BE2C (cell line): ENCODE data around the gene PARD3B.

ENCODE experiments used
- DNase-seq: peaks from one replicate; pipeline ENCODE4 v3.0.0-alpha.2; 2020
- H3K27me3 ChIP-seq: fragments of 250-450 bp; sonication (Bioruptor Pico); 2 replicates; pipeline ENCODE4 v1.5.1; 2020; ENCODE audit warnings: mild to moderate bottlenecking
- H3K36me3 ChIP-seq: fragments of 250-450 bp; sonication (Bioruptor Pico); 2 replicates; pipeline ENCODE4 v1.5.1; 2020; ENCODE audit warnings: mild to moderate bottlenecking
- H3K4me1 ChIP-seq: fragments of 250-450 bp; sonication (Bioruptor Pico); 2 replicates; pipeline ENCODE4 v1.5.1; 2020
- H3K4me3 ChIP-seq: 2 replicates; pipeline ENCODE4 v1.5.1; 2011; ENCODE audit warnings: low read depth, low read length
- H3K9me3 ChIP-seq: fragments of 250-450 bp; sonication (Bioruptor Pico); 2 replicates; pipeline ENCODE4 v1.5.1; 2020
- CTCF ChIP-seq: IDR thresholded peaks from 2 replicates; pipeline ENCODE4 v1.5.1; 2012; ENCODE audit warnings: mild to moderate bottlenecking, low read depth, low read length

The PARD3B gene

GRCh38 chr2:204790076-204790475 is 244.8 kb downstream of the PARD3B start:
- Histone ChIP-seq H3K4me3 (no peak overlapping the region), H3K4me1 (no peaks in the 10 kb centered on the region), H3K36me3 (no peaks in the 10 kb centered on the region), H3K27me3 (no peaks in the 10 kb centered on the region), H3K9me3 (no peaks in the 10 kb centered on the region)
- TF ChIP-seq CTCF: no peak
- no peak for DNase-seq

DNA sequence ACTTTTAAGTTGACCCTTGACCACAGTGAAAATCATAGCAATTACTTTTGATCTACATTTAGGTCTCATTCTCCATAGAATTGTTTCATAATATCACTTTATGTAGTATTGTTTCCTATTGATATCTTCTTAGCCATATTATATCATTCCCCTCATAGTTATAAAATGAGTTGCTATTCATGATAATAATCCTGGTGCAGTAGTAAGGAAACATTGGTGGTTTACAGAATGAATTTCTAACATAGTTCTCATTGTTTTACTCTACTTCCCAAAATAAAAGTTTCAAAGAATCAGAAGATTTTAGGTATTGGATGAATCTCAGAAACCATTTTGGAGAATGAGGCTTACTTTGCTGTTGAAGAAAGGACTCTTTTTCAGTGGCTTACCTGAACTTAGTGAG is 246.0 kb downstream of the PARD3B start:
- no peaks in the 10 kb centered on the region for H3K36me3 ChIP-seq
- TF ChIP-seq CTCF: no peak
- H3K9me3 ChIP-seq: no peaks in the 10 kb centered on the region
- no peaks in the 10 kb centered on the region for H3K27me3 ChIP-seq
- H3K4me3 ChIP-seq: no peak overlapping the region
- H3K4me1 ChIP-seq: no peaks in the 10 kb centered on the region
- no peak for DNase-seq

DNA sequence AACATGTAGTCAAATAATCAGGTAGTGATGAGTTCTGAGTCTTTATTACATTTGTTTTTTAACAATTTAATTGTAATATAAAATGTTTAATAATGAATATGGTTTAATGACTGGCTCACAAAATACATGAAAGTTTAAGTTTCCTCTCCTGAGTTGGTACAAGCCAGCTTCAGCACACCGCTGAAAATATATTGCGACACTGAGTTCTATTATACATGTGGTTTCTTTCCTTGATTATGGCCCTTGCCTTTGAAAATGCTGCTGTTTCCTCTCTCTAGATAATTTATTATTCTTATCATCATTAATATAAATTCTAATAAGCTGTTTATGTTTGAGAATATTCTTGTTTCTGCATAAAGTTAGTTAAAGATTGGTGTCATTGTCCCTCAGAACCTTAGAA is 249.3 kb downstream of the PARD3B start:
- Histone ChIP-seq H3K4me3 (no peak overlapping the region), H3K9me3 (no peaks in the 10 kb centered on the region), H3K4me1 (no peaks in the 10 kb centered on the region), H3K27me3 (no peaks in the 10 kb centered on the region), H3K36me3 (no peaks in the 10 kb centered on the region)
- no peak for TF ChIP-seq CTCF
- no peak for DNase-seq

DNA sequence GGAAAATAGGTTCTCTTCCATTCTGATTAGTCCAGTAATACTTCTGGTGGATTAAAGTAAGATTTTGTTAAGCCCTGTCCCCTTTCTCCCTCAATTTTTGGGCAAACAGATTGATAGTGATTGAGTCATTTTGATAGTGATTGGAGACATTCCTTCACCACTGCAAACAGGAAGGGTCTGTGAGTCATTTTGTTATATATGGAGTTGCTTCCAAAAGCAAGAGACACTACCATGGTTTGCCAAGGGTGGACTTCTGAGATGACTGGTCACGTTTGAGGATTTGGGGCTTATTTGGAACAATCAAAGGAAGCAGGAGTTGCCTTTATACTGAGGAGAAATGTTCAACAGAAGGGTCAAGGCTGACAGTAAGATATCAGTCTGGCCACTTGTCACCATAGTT is 249.9 kb downstream of the PARD3B start:
- H3K4me1 ChIP-seq: no peaks in the 10 kb centered on the region
- TF ChIP-seq CTCF: no peak
- H3K4me3 ChIP-seq: no peak overlapping the region
- no peaks in the 10 kb centered on the region for H3K27me3 ChIP-seq
- no peaks in the 10 kb centered on the region for H3K36me3 ChIP-seq
- H3K9me3 ChIP-seq: no peaks in the 10 kb centered on the region
- DNase-seq: no peak

DNA sequence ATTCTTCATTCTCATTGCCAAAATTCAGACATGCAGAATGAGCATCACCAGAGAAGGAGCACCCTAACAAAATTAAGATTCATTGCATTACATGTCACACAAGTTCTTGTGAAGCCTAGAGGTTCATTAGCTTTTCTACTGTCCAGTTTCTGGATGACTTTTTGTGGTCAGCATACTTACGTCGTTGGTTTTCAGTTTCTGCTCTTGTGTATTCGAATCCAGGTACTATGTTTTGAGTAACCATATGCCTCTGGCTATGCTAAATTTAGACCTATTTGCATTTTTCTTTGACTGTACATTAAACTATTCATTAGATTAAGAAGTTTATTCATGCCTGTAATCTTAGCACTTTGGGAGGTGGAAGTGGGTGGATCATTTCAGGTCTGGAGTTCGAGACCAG is 251.3 kb downstream of the PARD3B start:
- DNase-seq: no peak
- Histone ChIP-seq H3K9me3 (no peaks in the 10 kb centered on the region), H3K36me3 (no peaks in the 10 kb centered on the region), H3K4me3 (no peak overlapping the region), H3K27me3 (no peaks in the 10 kb centered on the region), H3K4me1 (no peaks in the 10 kb centered on the region)
- TF ChIP-seq CTCF: no peak

- no peak for TF ChIP-seq CTCF
- Histone ChIP-seq H3K36me3 (no peaks in the 10 kb centered on the region), H3K4me3 (no peak overlapping the region), H3K9me3 (no peaks in the 10 kb centered on the region), H3K4me1 (no peaks in the 10 kb centered on the region), H3K27me3 (no peaks in the 10 kb centered on the region)
- no peak for DNase-seq
Observed at GRCh38 chr2:204799791-204800190, 254.5 kb downstream of the PARD3B start.
